Inflammatory macrophage treated with lipopolysaccharide for 4 hours (primary cell): ENCODE measurements around the gene CRYBG1.

Experiments used
- DNase-seq: peaks from one replicate; pipeline ENCODE4 v3.0.0-alpha.2; 2020

CRYBG1 gene

DNA sequence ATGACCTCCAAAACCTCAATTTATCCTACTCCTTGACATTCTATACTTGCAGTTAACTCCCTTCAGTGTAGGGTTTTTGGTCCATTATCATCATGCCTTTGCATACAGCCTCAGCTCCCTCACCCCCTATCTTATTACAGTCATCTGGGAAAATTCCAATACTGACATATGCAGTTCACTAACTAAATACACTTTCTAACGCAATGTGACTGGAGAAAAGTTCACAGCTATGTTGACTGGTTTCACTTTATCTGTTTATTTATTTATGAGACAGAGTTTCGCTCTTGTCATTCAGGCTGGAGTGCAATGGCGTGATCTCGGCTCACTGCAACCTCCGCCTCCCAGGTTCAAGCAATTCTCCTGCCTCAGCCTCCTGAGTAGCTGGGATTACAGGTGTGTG, 64.9 kb downstream of the CRYBG1 start:
- DNase-seq, result no peak

DNA sequence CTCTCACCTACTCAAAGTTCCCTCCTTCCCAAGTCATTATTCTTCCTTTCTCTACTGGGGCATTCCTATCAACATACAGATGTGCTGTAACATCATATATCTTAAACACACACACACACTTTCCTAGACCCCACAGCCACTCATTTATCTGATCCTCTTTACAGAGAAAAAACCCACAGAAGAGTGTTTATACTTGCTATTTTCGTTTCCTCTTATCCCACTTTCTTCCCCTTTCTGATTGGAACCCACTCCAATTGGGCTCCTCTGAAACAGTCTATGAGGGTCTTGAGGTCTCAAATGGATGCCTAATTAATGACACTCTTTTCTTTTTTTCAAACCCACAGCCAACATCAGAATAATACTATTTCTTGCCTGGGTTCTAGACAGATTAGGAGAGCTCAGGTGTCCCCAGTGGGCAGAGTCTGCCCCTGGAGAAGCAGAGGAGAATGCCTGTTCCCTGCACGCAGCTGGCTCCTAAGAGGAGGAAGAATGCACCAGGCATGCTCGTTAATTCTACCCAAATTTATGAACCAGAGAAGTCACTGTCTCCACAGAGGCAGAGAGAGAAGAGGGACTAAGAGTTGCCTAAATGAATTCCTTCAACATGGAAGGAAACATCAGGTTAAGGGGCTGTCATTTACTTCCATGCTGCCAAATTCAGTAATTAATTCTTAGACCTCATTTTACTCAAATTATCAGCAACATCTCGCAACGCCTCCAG, 65.9 kb downstream of the CRYBG1 start:
- DNase-seq, result peak; percentile 30

DNA sequence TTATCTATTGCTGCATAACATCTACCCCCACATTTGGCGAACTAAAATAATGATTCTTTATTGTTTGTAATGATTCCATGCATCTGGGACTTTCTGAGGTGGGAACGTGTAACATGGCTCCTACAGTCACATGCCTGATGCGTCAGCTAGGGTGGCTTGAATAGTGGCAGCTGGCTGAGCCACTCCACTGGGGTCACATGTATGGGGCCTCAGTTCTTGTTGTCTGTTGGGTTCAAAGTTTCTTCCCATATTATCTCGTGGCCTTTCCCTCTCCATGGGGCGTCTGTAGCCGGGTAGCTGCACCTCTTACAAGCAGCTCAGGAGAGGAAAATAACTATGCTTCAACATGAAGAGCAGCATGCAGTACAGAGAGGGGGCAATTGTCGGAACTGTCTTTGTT, 69.9 kb downstream of the CRYBG1 start:
- no peak for DNase-seq

- DNase-seq, result no peak
Measured at GRCh38 chr6:106431405-106431804, 70.9 kb downstream of the CRYBG1 start.

DNA sequence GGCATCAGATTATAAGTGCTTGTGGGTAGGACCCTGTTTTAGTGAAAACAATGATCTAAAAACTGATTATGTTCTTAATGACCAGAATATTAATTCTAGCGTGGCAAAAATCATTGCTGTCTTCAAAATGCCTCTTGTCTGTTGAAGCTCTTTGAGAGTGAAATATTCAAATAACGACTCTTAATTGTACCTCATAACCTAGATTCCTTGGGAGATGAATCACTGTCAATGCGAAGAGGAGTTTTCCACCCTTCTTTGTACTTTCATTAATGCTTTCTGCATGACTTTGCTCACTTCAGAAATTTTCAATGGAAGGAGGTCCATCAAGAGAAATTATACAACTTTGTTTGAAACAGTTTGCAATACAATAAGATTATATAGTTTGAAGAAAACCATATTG, 71.5 kb downstream of the CRYBG1 start:
- DNase-seq, result no peak

DNA sequence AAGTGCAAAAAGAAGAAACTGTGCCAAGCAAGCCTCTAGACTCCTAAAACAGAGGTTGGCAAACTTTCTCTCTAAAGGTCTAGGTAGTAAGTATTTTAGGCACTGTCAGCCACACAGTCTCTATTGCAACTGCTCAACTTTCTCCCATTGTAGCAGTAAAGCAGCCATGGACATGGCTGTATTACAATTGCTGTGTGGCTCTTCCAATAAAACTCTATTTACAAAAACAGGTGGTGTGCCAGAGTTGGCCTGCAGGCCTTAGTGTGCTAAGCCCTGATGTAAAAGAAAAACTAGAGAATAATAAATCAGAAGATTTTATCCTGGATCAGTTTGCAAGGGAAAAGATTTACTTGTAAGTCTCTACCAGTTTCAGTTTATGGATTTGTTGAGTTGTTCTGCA, 74.0 kb downstream of the CRYBG1 start:
- DNase-seq, result no peak

DNA sequence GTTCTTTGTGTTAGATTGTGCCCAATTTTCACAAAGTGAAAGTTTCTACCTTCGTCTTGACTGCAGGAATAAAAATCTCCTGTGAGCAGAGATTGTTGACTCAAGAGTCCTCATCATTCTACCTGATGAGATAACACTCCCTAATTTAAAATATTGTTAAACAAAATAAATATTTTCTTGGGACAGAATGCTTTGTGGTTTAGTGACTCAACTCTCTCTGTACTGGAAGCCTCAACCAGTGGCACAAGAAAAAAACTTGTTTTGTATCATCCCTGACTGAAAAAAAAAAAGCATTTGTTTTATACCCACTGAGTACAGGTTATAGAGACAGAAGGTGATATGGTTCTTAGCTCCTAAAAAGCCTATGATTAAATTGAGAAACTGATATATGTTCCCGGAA, 78.9 kb downstream of the CRYBG1 start:
- no peak for DNase-seq

DNA sequence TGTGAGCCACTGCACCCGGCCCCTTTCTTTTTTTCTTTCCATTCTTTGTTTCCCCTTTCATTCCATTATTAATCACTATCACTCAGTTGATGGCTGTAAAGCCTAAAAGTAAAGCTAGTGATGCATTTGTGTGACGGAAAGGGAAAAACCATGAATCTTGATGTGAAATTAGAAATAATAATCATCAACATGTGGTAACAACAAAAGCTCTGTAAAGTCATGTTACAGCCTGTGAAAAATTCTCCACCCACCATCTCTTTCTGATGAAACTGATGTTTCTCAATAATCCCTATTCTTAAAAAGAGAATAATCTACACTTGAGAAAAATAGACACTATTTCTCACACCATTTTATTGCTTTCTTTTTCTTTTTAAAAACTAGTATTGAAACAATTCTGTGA, 80.0 kb downstream of the CRYBG1 start:
- peak; percentile 88 for DNase-seq

DNA sequence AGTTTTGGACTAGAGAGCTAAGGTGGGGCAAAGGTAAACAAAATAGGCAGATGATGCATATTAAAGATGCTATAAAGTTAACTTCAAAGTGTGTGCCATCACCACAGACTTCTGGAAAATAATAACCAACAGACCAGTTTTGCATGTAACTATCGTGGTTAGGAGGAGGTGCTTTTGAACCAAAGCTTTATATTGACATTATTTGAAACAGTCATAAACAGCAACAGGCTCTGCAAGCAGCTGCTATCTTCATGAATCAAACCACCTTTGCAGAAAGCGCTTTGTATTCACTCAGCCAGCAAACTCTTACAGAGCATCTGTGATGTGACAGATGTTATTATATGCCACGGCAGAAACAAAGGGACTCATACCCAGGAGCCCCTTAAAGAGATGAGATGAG, 81.9 kb downstream of the CRYBG1 start:
- DNase-seq, result no peak

DNA sequence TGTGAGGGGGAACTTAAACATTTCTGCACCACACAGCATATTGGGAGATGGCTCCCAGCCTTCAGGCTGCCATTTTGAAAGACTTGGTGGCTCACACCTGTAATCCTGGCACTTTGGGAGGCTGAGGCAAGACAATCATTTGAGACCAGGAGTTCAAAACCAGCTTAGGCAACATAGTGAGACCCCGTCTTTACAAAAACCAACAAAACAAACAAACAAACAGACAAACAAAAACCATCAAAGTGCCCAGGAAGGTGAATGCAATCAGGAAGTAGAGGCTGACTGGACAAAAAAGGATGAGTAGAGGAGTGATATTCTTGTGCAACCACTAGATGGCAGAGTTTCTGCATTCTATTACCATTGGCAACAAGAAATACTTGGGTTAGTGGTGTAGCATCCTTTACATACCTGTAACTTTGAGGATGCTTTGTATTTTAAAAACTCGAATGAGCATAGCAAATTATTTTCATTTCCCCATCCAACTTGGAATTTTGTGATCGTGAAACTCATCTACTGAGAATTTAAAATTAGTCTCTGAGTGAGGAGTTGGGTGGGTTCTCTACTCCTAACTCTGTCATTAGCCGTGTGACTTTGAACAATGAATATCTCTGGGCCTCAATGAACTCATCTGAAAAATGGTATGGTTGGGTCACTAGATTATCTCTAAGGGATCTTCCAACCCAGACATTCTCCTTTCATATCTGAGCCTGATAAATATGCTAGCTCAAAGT, 84.4 kb downstream of the CRYBG1 start:
- peak; percentile 82 for DNase-seq

DNA sequence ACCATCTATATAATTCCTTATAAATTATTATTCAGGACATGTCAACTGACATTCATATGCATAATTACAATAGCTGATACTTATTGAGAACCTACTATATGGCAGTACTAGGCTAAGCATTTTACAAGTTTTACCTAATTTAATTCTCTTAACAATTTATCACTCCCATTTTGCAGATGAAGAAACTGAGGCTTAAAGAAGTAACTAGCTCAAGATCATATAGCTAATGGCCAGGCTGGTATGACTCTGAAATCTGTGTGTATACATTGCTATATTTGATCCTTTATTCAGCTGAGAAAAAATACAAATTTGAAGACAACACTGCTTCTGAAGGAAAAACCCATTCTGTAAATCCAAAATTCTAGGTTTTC, 85.0 kb downstream of the CRYBG1 start:
- DNase-seq, result no peak

GRCh38 chr6:106446287-106446885, 85.9 kb downstream of the CRYBG1 start:
- DNase-seq, result peak; percentile 25

DNA sequence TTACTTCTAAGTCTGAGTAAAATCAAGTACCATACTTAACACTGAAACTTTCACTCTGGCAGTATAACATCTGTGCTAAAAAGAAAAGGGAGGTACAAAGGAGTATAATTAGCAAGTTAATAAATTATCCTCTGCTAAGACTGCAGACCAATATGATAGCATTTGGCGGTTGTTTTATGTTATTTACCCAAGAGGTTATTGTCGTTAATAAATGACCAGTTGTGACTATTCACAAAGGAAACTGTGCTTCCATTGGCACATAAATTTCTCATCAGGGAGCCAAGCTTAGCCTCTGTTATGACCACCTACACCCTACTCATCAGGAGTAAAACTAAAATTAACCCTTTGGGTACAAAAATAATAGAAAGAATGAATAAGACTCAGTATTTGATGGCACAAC, 86.5 kb downstream of the CRYBG1 start:
- no peak for DNase-seq

GRCh38 chr6:106448000-106448426, 87.5 kb downstream of the CRYBG1 start:
- DNase-seq, result peak; percentile 76

GRCh38 chr6:106450653-106451052, 90.1 kb downstream of the CRYBG1 start:
- peak; percentile 49 for DNase-seq

GRCh38 chr6:106451439-106451838, 90.9 kb downstream of the CRYBG1 start:
- DNase-seq, result no peak

GRCh38 chr6:106452628-106453027, 92.1 kb downstream of the CRYBG1 start:
- DNase-seq, result no peak

GRCh38 chr6:106453756-106454367, 93.3 kb downstream of the CRYBG1 start:
- no peak for DNase-seq

DNA sequence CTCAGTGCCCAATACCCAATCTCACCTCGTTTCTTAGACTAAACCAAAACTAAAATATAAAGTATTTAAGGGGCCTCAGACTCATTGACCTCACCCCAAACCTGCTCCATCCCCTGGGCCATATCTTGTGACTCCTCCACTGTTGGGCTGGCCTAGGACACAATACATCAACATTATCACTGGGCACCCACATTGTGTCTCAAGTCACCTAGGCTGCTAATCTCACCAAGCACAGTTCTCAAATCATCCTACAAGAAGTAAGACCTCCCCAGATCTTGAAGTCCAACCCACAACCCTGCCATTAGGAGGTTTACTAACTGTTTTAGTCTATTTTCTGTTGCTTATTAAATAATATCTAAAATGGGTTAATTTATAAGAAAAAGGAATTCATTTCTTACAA, 96.2 kb downstream of the CRYBG1 start:
- no peak for DNase-seq

DNA sequence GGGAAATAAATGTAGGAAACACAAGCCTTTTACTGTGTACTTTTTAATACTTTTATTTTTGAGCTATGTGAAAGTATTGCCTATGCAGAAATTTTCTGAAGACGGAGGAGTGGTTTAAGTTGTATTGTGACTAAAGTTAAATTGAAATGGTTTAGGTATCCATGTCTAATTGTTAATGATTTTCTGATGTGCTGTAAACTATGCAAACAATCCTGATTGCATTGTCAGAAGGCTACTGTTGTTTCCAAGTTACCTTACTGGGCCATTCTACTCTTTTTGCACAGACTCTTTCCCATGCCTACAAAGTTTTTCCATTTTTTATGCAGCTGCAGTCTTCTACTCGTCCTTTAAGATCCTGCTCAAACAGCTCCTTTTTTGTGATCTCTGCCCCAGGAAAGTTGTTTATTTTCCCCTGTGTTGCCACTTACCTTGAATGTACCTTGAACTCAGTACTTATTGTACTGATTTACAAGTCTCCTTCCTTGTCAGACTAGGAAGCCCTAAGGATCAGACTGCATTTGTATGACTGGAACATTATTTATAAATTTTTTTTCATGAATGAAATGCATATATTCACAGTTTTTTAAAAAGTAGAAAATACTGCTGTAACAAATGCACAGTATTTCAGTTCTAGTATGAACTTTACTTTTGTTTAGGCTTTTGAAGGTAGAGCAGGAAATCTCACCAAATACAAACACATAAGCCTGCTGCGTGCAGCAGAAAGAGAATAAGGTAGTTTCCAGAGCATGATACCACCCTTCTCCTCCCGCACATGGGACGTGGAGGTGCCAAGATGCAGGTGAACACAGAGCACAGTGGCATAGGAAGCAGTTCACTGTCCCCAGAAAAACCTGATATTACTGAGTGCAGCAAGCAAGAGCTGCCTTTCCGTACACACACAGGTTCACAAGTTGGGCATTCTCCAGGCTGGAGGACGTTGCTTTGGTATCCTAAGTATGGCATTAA, 97.8 kb downstream of the CRYBG1 start:
- DNase-seq, result no peak

DNA sequence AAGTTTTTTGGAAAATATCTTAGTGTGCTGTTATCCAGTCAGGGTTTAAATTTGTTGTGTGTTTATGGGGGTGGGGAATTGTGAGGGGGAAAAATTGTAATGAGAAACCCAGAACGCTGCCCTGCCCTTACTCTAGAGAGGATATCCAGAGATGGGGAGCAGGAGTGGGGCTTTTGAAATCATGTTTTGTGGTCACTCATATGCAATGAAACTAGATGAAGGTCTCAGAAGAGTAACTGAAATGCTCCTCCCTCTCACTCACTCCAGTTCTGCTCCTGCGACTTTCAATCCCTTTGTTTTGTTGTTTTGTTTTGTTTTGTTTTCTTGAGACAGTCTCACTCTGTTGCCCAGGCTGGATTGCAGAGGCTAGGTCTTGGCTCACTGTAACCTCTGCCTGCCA, 100.0 kb downstream of the CRYBG1 start:
- DNase-seq, result no peak

- no peak for DNase-seq
Measured at GRCh38 chr6:106461084-106461483, 100.6 kb downstream of the CRYBG1 start.
